Astrocyte of the cerebellum (primary cell): ENCODE measurements around the gene SNX7.

Experiments
- DNase-seq: peaks from one replicate; pipeline ENCODE4 v3.0.0-alpha.2; 2011; ENCODE audit warnings: low read depth
- H3K4me3 ChIP-seq: 2 replicates; pipeline ENCODE4 v1.5.1; 2011; ENCODE audit warnings: mild to moderate bottlenecking, low read depth, low read length, moderate library complexity
- CTCF ChIP-seq: IDR thresholded peaks from 2 replicates; pipeline ENCODE4 v1.5.1; 2012; ENCODE audit warnings: low read length, low read depth, moderate library complexity, mild to moderate bottlenecking; ENCODE audit errors: missing control alignments
- in situ Hi-C: cut with HindIII; loops from 2 replicates; pipeline ENCODE4 v1.10.0; 2017; ENCODE audit warnings: low sequenced_read_pairs

The SNX7 gene

GRCh38 chr1:98661544-98662355 lies at the start of gene SNX7:
TSS of gene SNX7 (plus strand) at chr1:98661721. CDS start at chr1:98661732, 11 bp downstream.
- H3K4me3 ChIP-seq: peak within 1 kb of the TSS; percentile 69
- in situ Hi-C loops: no loop called here
- no peak for TF ChIP-seq CTCF
- peak; percentile 27 for DNase-seq

- no peak for DNase-seq
- in situ Hi-C loops: no loop called here
- H3K4me3 ChIP-seq: no peak overlapping the region
- no peak for TF ChIP-seq CTCF
These were observed 24.2 kb upstream of the SNX7 start for GRCh38 chr1:98637316-98637715.

- no peak for DNase-seq
- in situ Hi-C loops: no loop called here
- H3K4me3 ChIP-seq: no peak overlapping the region
- no peak for TF ChIP-seq CTCF
These were observed 23.3 kb upstream of the SNX7 start for GRCh38 chr1:98638185-98638584.

- in situ Hi-C loops: no loop called here
- no peak for TF ChIP-seq CTCF
- no peak for DNase-seq
- H3K4me3 ChIP-seq: no peak overlapping the region
These were observed 17.0 kb upstream of the SNX7 start for GRCh38 chr1:98644510-98644909.

GRCh38 chr1:98651116-98651632 lies 10.3 kb upstream of the SNX7 start:
- in situ Hi-C loops: no loop called here
- DNase-seq: no peak
- no peak for TF ChIP-seq CTCF
- no peak overlapping the region for H3K4me3 ChIP-seq

GRCh38 chr1:98653123-98653522 lies 8.4 kb upstream of the SNX7 start:
- H3K4me3 ChIP-seq: no peak overlapping the region
- no peak for TF ChIP-seq CTCF
- no peak for DNase-seq
- in situ Hi-C loops: no loop called here
